Measurements from ENCODE around the gene GRK4. TPM values are rescaled to one million over a fixed set of nuclear protein-coding genes. Genes with fewer than 3 reads are reported as not detected.

Gene GRK4
- total and polyA plus RNA-seq, 2 of the 8 experiments (the other 6 are each of a cell fraction or from before 2014, with no cell fraction given), result 0.77 to 1.8 TPM

DNA sequence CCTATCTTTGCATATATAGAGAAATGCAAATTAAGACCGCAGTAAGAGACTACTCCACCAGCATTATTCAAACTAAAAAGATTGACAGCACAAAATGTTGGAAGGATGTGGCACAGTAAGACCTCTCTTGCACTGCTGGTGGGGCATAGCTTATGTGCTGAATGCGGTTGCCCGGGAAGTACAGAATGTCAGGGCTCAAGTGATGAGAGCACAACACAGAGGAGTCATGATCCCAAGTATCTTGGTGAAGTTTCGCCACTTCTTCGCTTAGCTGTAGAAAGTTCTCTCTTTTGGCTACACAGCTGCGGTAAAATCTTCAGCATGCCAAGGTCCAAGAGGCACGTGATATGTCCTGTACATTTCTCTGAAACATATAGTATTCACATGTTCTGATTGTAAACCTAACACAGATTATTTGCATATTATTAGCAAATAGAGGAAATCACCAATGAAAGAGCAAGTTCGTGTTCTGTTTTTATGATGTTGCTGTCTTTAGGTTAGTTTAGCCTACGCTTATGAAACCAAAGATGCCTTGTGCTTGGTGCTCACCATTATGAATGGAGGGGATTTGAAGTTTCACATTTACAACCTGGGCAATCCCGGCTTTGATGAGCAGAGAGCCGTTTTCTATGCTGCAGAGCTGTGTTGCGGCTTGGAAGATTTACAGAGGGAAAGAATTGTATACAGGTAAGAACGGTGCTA, 55.9 kb downstream of the GRK4 start (continued):
- TF ChIP-seq, protein P1, sequence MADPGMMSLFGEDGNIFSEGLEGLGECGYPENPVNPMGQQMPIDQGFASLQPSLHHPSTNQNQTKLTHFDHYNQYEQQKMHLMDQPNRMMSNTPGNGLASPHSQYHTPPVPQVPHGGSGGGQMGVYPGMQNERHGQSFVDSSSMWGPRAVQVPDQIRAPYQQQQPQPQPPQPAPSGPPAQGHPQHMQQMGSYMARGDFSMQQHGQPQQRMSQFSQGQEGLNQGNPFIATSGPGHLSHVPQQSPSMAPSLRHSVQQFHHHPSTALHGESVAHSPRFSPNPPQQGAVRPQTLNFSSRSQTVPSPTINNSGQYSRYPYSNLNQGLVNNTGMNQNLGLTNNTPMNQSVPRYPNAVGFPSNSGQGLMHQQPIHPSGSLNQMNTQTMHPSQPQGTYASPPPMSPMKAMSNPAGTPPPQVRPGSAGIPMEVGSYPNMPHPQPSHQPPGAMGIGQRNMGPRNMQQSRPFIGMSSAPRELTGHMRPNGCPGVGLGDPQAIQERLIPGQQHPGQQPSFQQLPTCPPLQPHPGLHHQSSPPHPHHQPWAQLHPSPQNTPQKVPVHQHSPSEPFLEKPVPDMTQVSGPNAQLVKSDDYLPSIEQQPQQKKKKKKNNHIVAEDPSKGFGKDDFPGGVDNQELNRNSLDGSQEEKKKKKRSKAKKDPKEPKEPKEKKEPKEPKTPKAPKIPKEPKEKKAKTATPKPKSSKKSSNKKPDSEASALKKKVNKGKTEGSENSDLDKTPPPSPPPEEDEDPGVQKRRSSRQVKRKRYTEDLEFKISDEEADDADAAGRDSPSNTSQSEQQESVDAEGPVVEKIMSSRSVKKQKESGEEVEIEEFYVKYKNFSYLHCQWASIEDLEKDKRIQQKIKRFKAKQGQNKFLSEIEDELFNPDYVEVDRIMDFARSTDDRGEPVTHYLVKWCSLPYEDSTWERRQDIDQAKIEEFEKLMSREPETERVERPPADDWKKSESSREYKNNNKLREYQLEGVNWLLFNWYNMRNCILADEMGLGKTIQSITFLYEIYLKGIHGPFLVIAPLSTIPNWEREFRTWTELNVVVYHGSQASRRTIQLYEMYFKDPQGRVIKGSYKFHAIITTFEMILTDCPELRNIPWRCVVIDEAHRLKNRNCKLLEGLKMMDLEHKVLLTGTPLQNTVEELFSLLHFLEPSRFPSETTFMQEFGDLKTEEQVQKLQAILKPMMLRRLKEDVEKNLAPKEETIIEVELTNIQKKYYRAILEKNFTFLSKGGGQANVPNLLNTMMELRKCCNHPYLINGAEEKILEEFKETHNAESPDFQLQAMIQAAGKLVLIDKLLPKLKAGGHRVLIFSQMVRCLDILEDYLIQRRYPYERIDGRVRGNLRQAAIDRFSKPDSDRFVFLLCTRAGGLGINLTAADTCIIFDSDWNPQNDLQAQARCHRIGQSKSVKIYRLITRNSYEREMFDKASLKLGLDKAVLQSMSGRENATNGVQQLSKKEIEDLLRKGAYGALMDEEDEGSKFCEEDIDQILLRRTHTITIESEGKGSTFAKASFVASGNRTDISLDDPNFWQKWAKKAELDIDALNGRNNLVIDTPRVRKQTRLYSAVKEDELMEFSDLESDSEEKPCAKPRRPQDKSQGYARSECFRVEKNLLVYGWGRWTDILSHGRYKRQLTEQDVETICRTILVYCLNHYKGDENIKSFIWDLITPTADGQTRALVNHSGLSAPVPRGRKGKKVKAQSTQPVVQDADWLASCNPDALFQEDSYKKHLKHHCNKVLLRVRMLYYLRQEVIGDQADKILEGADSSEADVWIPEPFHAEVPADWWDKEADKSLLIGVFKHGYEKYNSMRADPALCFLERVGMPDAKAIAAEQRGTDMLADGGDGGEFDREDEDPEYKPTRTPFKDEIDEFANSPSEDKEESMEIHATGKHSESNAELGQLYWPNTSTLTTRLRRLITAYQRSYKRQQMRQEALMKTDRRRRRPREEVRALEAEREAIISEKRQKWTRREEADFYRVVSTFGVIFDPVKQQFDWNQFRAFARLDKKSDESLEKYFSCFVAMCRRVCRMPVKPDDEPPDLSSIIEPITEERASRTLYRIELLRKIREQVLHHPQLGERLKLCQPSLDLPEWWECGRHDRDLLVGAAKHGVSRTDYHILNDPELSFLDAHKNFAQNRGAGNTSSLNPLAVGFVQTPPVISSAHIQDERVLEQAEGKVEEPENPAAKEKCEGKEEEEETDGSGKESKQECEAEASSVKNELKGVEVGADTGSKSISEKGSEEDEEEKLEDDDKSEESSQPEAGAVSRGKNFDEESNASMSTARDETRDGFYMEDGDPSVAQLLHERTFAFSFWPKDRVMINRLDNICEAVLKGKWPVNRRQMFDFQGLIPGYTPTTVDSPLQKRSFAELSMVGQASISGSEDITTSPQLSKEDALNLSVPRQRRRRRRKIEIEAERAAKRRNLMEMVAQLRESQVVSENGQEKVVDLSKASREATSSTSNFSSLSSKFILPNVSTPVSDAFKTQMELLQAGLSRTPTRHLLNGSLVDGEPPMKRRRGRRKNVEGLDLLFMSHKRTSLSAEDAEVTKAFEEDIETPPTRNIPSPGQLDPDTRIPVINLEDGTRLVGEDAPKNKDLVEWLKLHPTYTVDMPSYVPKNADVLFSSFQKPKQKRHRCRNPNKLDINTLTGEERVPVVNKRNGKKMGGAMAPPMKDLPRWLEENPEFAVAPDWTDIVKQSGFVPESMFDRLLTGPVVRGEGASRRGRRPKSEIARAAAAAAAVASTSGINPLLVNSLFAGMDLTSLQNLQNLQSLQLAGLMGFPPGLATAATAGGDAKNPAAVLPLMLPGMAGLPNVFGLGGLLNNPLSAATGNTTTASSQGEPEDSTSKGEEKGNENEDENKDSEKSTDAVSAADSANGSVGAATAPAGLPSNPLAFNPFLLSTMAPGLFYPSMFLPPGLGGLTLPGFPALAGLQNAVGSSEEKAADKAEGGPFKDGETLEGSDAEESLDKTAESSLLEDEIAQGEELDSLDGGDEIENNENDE (IDR thresholded peaks at IDR 0.05; ENCODE audit: insufficient replicate concordance, low read length), result no peak
- TF ChIP-seq SP2 (IDR thresholded peaks at IDR 0.05; ENCODE audit: low read length) (no peak), TAF7 (optimal IDR thresholded peaks at IDR 0.05; ENCODE audit: borderline replicate concordance, low read depth, low read length) (no peak), NANOG (IDR thresholded peaks at IDR 0.05; ENCODE audit: insufficient read depth, low read depth, low read length, poor library complexity, severe bottlenecking) (no peak), BCL11A (IDR thresholded peaks at IDR 0.05; ENCODE audit: low read depth in 2 of 2, low read length in 2 of 2) (no peak), EP300 (IDR thresholded peaks at IDR 0.05; ENCODE audit: borderline replicate concordance in 1 of 2, low read depth in 2 of 2, low read length in 2 of 2) (no peak), JUND (IDR thresholded peaks at IDR 0.05; ENCODE audit: low read length) (no peak), KDM1A (IDR thresholded peaks at IDR 0.05; ENCODE audit: borderline replicate concordance, low read length) (no peak), PHF8 (conservative IDR thresholded peaks at IDR 0.05; ENCODE audit: low read depth, low read length) (no peak), GTF2F1 (IDR thresholded peaks at IDR 0.05; ENCODE audit: borderline replicate concordance, low read depth, low read length) (no peak)
